Panc1 (cell line): ENCODE results near the gene SPATA16. TPM values are rescaled to one million over a fixed set of nuclear protein-coding genes. Genes with fewer than 3 reads are reported as not detected.

Source experiments
- ATAC-seq: fragments of 200-7000 bp; cut with Tn5 transposase; 2 replicates; pipeline ENCODE4 v1.9.1; 2020; ENCODE audit warnings: mild to moderate bottlenecking, moderate library complexity
- BruUV-seq: library from RNA; stranded (reverse); fragments of 400-500 nt; replicated peaks from 2 replicates; lab custom pipeline; 2021; lab: Mats Ljungman, UMichigan
- CTCF ChIA-PET: fragments of 300-600 bp; sonication (Branson Sonifier 250); formaldehyde crosslinking; loops from one replicate; lab custom pipeline; 2022; ENCODE audit warnings: antibody characterized with exemption; lab: Charles Lee
- POLR2A ChIA-PET: fragments of 300-600 bp; sonication (Branson Sonifier 250); formaldehyde crosslinking; loops from one replicate; lab custom pipeline; 2022; ENCODE audit warnings: antibody characterized with exemption; lab: Charles Lee
- DNase-seq: peaks from one replicate; pipeline ENCODE4 v3.0.0-alpha.2; 2010; ENCODE audit warnings: low read depth, low spot score
- H3K27ac ChIP-seq: 2 replicates; pipeline ENCODE4 v1.5.1; 2011; ENCODE audit warnings: mild to moderate bottlenecking, low read length, inconsistent platforms
- H3K27me3 ChIP-seq: fragments of 200-500 bp; sonication (Bioruptor generic); 2 replicates; pipeline ENCODE4 v1.6.0; 2014; ENCODE audit warnings: low read length, inconsistent platforms; ENCODE audit not compliant: control insufficient read depth, insufficient read depth
- H3K36me3 ChIP-seq: fragments of 200-500 bp; sonication (Bioruptor generic); 2 replicates; pipeline ENCODE4 v1.5.1; 2014; ENCODE audit warnings: inconsistent platforms, mild to moderate bottlenecking, low read length, moderate library complexity; ENCODE audit not compliant: control insufficient read depth, insufficient read depth
- H3K4me1 ChIP-seq: 2 replicates; pipeline ENCODE4 v1.5.1; 2011; ENCODE audit warnings: inconsistent platforms, mild to moderate bottlenecking, low read length, moderate library complexity; ENCODE audit not compliant: control insufficient read depth, insufficient read depth
- H3K4me3 ChIP-seq, 2 experiments: 2 replicates each; pipeline ENCODE4 v1.5.1; 2011 to 2012; ENCODE audit warnings: low read depth in 2 of 2, low read length in 2 of 2, mild to moderate bottlenecking in 2 of 2, inconsistent platforms in 1 of 2, moderate library complexity in 1 of 2
- H3K9me3 ChIP-seq: fragments of 200-500 bp; sonication (Bioruptor generic); 2 replicates; pipeline ENCODE4 v1.5.1; 2014; ENCODE audit warnings: low read depth, mild to moderate bottlenecking, inconsistent platforms, low read length, moderate library complexity; ENCODE audit not compliant: control insufficient read depth, insufficient read depth
- POLR2AphosphoS5 ChIP-seq: IDR thresholded peaks from 2 replicates; pipeline ENCODE4 v1.6.1; 2012; ENCODE audit warnings: mild to moderate bottlenecking, low read depth, low read length, moderate library complexity
- SIN3A ChIP-seq: IDR thresholded peaks from 2 replicates; pipeline ENCODE4 v1.6.1; 2012; ENCODE audit warnings: low read depth, mild to moderate bottlenecking, low read length, moderate library complexity, borderline replicate concordance; ENCODE audit not compliant: insufficient read depth
- TCF7L2 ChIP-seq: IDR thresholded peaks from 2 replicates; pipeline ENCODE4 v1.6.1; 2011; ENCODE audit warnings: mild to moderate bottlenecking, low read depth, low read length, inconsistent platforms
- in situ Hi-C: cut with HindIII; loops from 2 replicates; pipeline ENCODE4 v1.10.0; 2016; ENCODE audit warnings: low sequenced_read_pairs, low pct_unique_long_range_greater_than_20kb
- intact Hi-C: fragments of 100-400 bp; cut with micrococcal nuclease; formaldehyde crosslinking; loops from one replicate; pipeline ENCODE4 v1.10.0; 2022; ENCODE audit not compliant: unreplicated experiment
- total RNA-seq: library from RNA; stranded (reverse); gene quantifications from one replicate; pipeline ENCODE4 v1.2.1, GENCODE V29; 2021; ENCODE audit not compliant: unreplicated experiment
- TF ChIP-seq, protein P1 (sequence below): fragments of 450-650 bp; IDR thresholded peaks from 2 replicates; pipeline ENCODE4 v1.5.1; 2017; ENCODE audit warnings: mild to moderate bottlenecking
- TF ChIP-seq, protein P2 (sequence below), 2 experiments: IDR thresholded peaks; 2 replicates each; pipeline ENCODE4 v1.6.1; 2011 to 2012; ENCODE audit warnings: low read depth in 2 of 2, control low read depth in 1 of 2, low read length in 1 of 2, mild to moderate bottlenecking in 1 of 2, moderate library complexity in 1 of 2; ENCODE audit not compliant: insufficient read depth in 1 of 2

The SPATA16 gene
- total RNA-seq, 1 experiment from 2014 or later, result not detected

DNA sequence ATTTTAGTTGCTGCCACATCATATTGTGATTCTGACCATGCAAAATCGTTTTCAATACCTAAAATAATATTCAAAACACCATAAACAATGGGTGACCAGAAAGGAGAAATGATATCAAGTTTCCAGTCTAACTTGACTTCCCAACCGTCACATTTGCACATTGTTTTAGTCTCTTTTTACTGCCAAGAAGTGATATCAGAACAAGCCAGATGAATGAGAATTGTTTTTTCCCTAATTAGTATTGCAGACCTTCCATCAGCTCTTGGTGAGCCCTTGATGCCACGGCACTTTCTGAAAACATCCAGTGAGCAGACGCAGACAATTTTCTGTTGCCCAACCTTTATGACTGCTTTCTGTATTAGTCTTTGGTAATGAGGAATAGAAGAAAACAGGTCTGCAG lies 62.5 kb downstream of the SPATA16 start:
- intact Hi-C loops (no loop called here), in situ Hi-C loops (no loop called here)
- ATAC-seq, result no peak
- H3K4me3 ChIP-seq, result no peak overlapping the region
- H3K9me3 ChIP-seq, result no peaks in the 10 kb centered on the region
- no TSS peak for BruUV-seq
- no peaks in the 10 kb centered on the region for H3K36me3 ChIP-seq
- H3K4me1 ChIP-seq, result no peaks in the 10 kb centered on the region
- DNase-seq, result no peak
- CTCF ChIA-PET, result no interaction called here
- POLR2A ChIA-PET, result no interaction called here
- TF ChIP-seq, protein P1, sequence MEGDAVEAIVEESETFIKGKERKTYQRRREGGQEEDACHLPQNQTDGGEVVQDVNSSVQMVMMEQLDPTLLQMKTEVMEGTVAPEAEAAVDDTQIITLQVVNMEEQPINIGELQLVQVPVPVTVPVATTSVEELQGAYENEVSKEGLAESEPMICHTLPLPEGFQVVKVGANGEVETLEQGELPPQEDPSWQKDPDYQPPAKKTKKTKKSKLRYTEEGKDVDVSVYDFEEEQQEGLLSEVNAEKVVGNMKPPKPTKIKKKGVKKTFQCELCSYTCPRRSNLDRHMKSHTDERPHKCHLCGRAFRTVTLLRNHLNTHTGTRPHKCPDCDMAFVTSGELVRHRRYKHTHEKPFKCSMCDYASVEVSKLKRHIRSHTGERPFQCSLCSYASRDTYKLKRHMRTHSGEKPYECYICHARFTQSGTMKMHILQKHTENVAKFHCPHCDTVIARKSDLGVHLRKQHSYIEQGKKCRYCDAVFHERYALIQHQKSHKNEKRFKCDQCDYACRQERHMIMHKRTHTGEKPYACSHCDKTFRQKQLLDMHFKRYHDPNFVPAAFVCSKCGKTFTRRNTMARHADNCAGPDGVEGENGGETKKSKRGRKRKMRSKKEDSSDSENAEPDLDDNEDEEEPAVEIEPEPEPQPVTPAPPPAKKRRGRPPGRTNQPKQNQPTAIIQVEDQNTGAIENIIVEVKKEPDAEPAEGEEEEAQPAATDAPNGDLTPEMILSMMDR, result no peak
- TF ChIP-seq SIN3A, result no peak
- TF ChIP-seq, protein P2, sequence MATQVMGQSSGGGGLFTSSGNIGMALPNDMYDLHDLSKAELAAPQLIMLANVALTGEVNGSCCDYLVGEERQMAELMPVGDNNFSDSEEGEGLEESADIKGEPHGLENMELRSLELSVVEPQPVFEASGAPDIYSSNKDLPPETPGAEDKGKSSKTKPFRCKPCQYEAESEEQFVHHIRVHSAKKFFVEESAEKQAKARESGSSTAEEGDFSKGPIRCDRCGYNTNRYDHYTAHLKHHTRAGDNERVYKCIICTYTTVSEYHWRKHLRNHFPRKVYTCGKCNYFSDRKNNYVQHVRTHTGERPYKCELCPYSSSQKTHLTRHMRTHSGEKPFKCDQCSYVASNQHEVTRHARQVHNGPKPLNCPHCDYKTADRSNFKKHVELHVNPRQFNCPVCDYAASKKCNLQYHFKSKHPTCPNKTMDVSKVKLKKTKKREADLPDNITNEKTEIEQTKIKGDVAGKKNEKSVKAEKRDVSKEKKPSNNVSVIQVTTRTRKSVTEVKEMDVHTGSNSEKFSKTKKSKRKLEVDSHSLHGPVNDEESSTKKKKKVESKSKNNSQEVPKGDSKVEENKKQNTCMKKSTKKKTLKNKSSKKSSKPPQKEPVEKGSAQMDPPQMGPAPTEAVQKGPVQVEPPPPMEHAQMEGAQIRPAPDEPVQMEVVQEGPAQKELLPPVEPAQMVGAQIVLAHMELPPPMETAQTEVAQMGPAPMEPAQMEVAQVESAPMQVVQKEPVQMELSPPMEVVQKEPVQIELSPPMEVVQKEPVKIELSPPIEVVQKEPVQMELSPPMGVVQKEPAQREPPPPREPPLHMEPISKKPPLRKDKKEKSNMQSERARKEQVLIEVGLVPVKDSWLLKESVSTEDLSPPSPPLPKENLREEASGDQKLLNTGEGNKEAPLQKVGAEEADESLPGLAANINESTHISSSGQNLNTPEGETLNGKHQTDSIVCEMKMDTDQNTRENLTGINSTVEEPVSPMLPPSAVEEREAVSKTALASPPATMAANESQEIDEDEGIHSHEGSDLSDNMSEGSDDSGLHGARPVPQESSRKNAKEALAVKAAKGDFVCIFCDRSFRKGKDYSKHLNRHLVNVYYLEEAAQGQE (IDR thresholded peaks at IDR 0.05; ENCODE audit: insufficient read depth in 1 of 2, low read depth in 2 of 2, low read length in 1 of 2), result no peak
- no peak for TF ChIP-seq TCF7L2
- no peak for TF ChIP-seq POLR2AphosphoS5
- H3K27ac ChIP-seq, result no peak overlapping the region
- H3K27me3 ChIP-seq, result no peaks in the 10 kb centered on the region

DNA sequence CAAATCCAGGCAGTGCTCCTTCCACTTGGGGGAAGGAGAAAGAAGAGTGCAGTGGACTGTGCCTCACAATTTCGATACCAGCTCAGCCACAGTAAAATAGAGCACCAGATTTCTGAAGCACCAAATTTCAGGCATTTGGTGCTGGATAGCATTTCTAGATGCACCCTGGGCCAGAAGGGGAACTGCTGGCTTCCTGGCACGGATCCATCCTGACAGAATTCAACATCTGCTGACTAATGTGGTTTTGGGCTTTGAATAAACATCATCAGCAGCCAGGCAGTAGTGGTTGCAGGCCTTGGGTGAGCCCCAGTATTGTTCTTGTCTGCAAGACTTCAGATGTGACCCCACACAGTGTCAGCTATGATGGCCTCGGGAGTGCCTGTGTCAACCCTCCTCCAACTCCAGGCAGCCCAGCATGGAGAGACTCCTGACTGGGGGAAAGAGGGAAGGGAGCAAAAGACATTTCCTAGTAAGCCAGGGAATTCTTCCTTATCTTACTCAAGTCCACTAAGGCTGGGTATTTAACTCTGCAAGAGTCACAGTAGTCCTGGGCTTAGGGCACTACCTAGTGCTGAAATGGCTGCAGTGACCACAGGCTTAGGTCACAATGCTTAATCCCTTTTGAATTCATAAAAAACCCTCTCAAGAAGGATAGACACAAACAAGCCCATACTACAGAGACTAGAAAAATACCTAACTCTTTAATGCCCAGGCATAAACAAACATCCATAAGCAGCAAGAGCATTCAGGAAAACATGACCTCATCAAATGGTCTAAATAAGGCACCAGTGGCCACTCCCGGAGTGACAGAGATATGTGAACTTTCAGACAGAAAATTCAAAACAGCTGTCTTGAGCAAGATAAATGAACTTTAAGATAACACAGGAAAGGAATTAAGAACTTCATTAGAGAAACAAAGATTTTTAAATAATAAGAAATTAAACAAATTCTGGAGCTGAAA lies 74.7 kb downstream of the SPATA16 start:
- no peaks in the 10 kb centered on the region for H3K36me3 ChIP-seq
- in situ Hi-C loops, result no loop called here
- H3K4me3 ChIP-seq, result no peak overlapping the region
- no peak for ATAC-seq
- H3K27ac ChIP-seq, result no peak overlapping the region
- BruUV-seq, result no TSS peak
- no peaks in the 10 kb centered on the region for H3K9me3 ChIP-seq
- DNase-seq, result no peak
- CTCF ChIA-PET, result no interaction called here
- H3K4me1 ChIP-seq, result no peaks in the 10 kb centered on the region
- TF ChIP-seq, protein P1, result no peak
- TF ChIP-seq, protein P2 (IDR thresholded peaks at IDR 0.05; ENCODE audit: insufficient read depth in 1 of 2, low read depth in 2 of 2, low read length in 1 of 2), result peak in 1 of 2 experiments; percentile 28; a peak in 1 of 4 replicates
- no peaks in the 10 kb centered on the region for H3K27me3 ChIP-seq
- intact Hi-C loops, result no loop called here
- POLR2A ChIA-PET, result no interaction called here
